ENCODE data around the gene APBA2.

- TF ChIP-seq POLR2A (IDR thresholded peaks at IDR 0.05; ENCODE audit: low read length), result no peak
- TF ChIP-seq GATA1 (IDR thresholded peaks at IDR 0.05; ENCODE audit: low read depth, low read length), result no peak
Measured at GRCh38 chr15:28957606-28958498, 72.1 kb downstream of the APBA2 start.
